GM21529 (cell line): ENCODE data around the gene PPP1R3A.

Experiments used
- ATAC-seq: cut with Tn5 transposase; IDR thresholded peaks from one replicate; pipeline ENCODE4 v1.9.1; 2021; ENCODE audit not compliant: unreplicated experiment

Gene PPP1R3A

GRCh38 chr7:113880559-113880958 lies 38.2 kb downstream of the PPP1R3A start:
- no peak for ATAC-seq

- no peak for ATAC-seq
Measured at GRCh38 chr7:113878394-113878992, 40.3 kb downstream of the PPP1R3A start.

GRCh38 chr7:113875224-113875623 lies 43.6 kb downstream of the PPP1R3A start:
- ATAC-seq, result no peak

GRCh38 chr7:113873554-113874151 lies 45.2 kb downstream of the PPP1R3A start:
- no peak for ATAC-seq

- no peak for ATAC-seq
Measured at GRCh38 chr7:113872981-113873380, 45.8 kb downstream of the PPP1R3A start.

- ATAC-seq, result no peak
Measured at GRCh38 chr7:113867325-113867724, 51.5 kb downstream of the PPP1R3A start.

- no peak for ATAC-seq
Measured at GRCh38 chr7:113856010-113856409, 62.8 kb downstream of the PPP1R3A start.

- no peak for ATAC-seq
Measured at GRCh38 chr7:113840954-113841353, 77.9 kb downstream of the PPP1R3A start.

- no peak for ATAC-seq
Measured at GRCh38 chr7:113835367-113835766, 83.4 kb downstream of the PPP1R3A start.

GRCh38 chr7:113832196-113832745 lies 86.5 kb downstream of the PPP1R3A start:
- ATAC-seq, result no peak

- ATAC-seq, result no peak
Measured at GRCh38 chr7:113831556-113831955, 87.3 kb downstream of the PPP1R3A start.

- no peak for ATAC-seq
Measured at GRCh38 chr7:113828581-113828980, 90.2 kb downstream of the PPP1R3A start.
